K562 (cell line): ENCODE data around the gene DAP.

Experiments used
- HNRNPL ChIP-seq: fragments of 200-400 bp; formaldehyde crosslinking; IDR thresholded peaks from 2 replicates; pipeline ENCODE4 v1.6.1; 2017; ENCODE audit warnings: low read depth, mild to moderate bottlenecking, low read length
- NONO ChIP-seq, 2 experiments: fragments of 200-400 bp in 1 of 2; fragments of 450-650 bp in 1 of 2; formaldehyde crosslinking in 1 of 2; IDR thresholded peaks; 2 replicates each; pipeline ENCODE4 v1.6.1; 2017; ENCODE audit warnings: low read depth in 2 of 2, mild to moderate bottlenecking in 2 of 2, moderate library complexity in 2 of 2, low read length in 1 of 2
- NR1H2 ChIP-seq: sonication (generic); formaldehyde crosslinking; IDR thresholded peaks from 2 replicates; pipeline ENCODE4 v1.4.0; 2020; ENCODE audit warnings: mild to moderate bottlenecking, missing genetic modification reagents
- PATZ1 ChIP-seq: fragments of 250-450 bp; sonication (Bioruptor Pico); IDR thresholded peaks from 2 replicates; pipeline ENCODE4 v1.5.0; 2020; ENCODE audit warnings: mild to moderate bottlenecking, borderline replicate concordance
- RFX7 ChIP-seq: fragments of 250-450 bp; sonication (Bioruptor Pico); IDR thresholded peaks from 2 replicates; pipeline ENCODE4 v1.5.1; 2021; ENCODE audit warnings: mild to moderate bottlenecking
- TAF1 ChIP-seq: IDR thresholded peaks from 2 replicates; pipeline ENCODE4 v1.6.1; 2011; ENCODE audit warnings: mild to moderate bottlenecking, low read length, moderate library complexity; ENCODE audit not compliant: insufficient read depth, control insufficient read depth, severe bottlenecking; ENCODE audit errors: extremely low read depth
- ZBTB1 ChIP-seq: sonication (generic); formaldehyde crosslinking; IDR thresholded peaks from 2 replicates; pipeline ENCODE4 v1.8.1; 2023; ENCODE audit warnings: missing genetic modification reagents, low read depth, mild to moderate bottlenecking, borderline replicate concordance
- ZNF23 ChIP-seq: fragments of 250-450 bp; sonication (Bioruptor Pico); IDR thresholded peaks from 2 replicates; pipeline ENCODE4 v1.4.0; 2020; ENCODE audit warnings: mild to moderate bottlenecking
- ZNF232 ChIP-seq: sonication (generic); formaldehyde crosslinking; IDR thresholded peaks from 2 replicates; pipeline ENCODE4 v1.8.0; 2022; ENCODE audit warnings: mild to moderate bottlenecking, missing genetic modification reagents
- TF ChIP-seq, protein P1 (sequence below), 3 experiments: IDR thresholded peaks in 2 of 3; conservative IDR thresholded peaks in 1 of 3; 2 replicates each; pipeline ENCODE4 v1.5.1; 2011 to 2012; ENCODE audit warnings: low read length in 3 of 3, mild to moderate bottlenecking in 3 of 3, control low read depth in 2 of 3, improper control_type of control experiment in 1 of 3, inconsistent platforms in 1 of 3, low read depth in 1 of 3, mixed read lengths in 1 of 3, moderate library complexity in 1 of 3; ENCODE audit not compliant: insufficient read depth in 2 of 3
- TF ChIP-seq, protein P2 (sequence below): sonication (generic); formaldehyde crosslinking; IDR thresholded peaks from 2 replicates; pipeline ENCODE4 v1.8.1; 2023; ENCODE audit warnings: mild to moderate bottlenecking, missing genetic modification reagents

GRCh38 chr5:10674096-10674495 is 86.9 kb downstream of the DAP start:
- TF ChIP-seq ZNF23 (CRISPR knock-in tag) (no peak), TAF1 (no peak), ZNF232 (CRISPR knock-in tag) (no peak), ZBTB1 (CRISPR knock-in tag) (no peak), PATZ1 (CRISPR knock-in tag) (no peak), NONO (IDR thresholded peaks at IDR 0.05; ENCODE audit: low read depth in 2 of 2, low read length in 1 of 2) (no peak), NR1H2 (CRISPR knock-in tag) (no peak), RFX7 (CRISPR knock-in tag) (no peak), HNRNPL (no peak)
- TF ChIP-seq, protein P1, sequence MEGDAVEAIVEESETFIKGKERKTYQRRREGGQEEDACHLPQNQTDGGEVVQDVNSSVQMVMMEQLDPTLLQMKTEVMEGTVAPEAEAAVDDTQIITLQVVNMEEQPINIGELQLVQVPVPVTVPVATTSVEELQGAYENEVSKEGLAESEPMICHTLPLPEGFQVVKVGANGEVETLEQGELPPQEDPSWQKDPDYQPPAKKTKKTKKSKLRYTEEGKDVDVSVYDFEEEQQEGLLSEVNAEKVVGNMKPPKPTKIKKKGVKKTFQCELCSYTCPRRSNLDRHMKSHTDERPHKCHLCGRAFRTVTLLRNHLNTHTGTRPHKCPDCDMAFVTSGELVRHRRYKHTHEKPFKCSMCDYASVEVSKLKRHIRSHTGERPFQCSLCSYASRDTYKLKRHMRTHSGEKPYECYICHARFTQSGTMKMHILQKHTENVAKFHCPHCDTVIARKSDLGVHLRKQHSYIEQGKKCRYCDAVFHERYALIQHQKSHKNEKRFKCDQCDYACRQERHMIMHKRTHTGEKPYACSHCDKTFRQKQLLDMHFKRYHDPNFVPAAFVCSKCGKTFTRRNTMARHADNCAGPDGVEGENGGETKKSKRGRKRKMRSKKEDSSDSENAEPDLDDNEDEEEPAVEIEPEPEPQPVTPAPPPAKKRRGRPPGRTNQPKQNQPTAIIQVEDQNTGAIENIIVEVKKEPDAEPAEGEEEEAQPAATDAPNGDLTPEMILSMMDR (IDR thresholded peaks at IDR 0.05 in 2 of 3, conservative IDR thresholded peaks at IDR 0.05 in 1 of 3; ENCODE audit: insufficient read depth in 2 of 3, low read depth in 1 of 3, low read length in 3 of 3): no peak
- TF ChIP-seq, protein P2, sequence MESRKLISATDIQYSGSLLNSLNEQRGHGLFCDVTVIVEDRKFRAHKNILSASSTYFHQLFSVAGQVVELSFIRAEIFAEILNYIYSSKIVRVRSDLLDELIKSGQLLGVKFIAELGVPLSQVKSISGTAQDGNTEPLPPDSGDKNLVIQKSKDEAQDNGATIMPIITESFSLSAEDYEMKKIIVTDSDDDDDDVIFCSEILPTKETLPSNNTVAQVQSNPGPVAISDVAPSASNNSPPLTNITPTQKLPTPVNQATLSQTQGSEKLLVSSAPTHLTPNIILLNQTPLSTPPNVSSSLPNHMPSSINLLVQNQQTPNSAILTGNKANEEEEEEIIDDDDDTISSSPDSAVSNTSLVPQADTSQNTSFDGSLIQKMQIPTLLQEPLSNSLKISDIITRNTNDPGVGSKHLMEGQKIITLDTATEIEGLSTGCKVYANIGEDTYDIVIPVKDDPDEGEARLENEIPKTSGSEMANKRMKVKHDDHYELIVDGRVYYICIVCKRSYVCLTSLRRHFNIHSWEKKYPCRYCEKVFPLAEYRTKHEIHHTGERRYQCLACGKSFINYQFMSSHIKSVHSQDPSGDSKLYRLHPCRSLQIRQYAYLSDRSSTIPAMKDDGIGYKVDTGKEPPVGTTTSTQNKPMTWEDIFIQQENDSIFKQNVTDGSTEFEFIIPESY: no peak
